ENCODE measurements around the gene SLC39A7.

Gene SLC39A7

DNA sequence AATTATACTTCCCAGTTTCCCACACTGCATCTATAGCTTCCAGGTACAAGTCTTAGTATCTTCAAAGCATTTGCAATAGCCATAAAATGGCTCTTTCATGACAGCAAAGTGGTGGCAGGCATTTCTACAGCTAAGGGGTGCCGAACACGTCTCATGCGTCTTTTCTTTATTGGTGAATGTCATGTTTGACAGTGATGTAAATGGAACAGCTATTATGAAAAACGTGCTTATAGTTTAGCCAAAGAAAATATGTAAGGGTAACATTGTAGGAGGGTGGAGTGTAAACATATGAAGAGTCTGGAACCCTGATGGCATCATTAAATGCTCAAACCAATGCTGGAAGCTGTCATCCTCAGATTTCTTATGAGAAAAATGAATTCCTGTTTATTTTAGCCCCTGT is 46.3 kb upstream of the SLC39A7 start:
- ATAC-seq: no peak
- TF ChIP-seq ZC3H10 (CRISPR knock-in tag; IDR thresholded peaks at IDR 0.05) (no peak), CSDC2 (CRISPR knock-in tag; IDR thresholded peaks at IDR 0.05) (no peak), ZFP30 (CRISPR knock-in tag; IDR thresholded peaks at IDR 0.05) (no peak), ISL1 (CRISPR knock-in tag; IDR thresholded peaks at IDR 0.05) (no peak), ARNTL (CRISPR knock-in tag; IDR thresholded peaks at IDR 0.05; ENCODE audit: borderline replicate concordance, low read depth) (no peak), TOX (CRISPR knock-in tag; IDR thresholded peaks at IDR 0.05; ENCODE audit: borderline replicate concordance) (no peak), OSR1 (CRISPR knock-in tag; IDR thresholded peaks at IDR 0.05) (no peak), GLIS3 (CRISPR knock-in tag; IDR thresholded peaks at IDR 0.05) (no peak), BACH2 (CRISPR knock-in tag; IDR thresholded peaks at IDR 0.05; ENCODE audit: borderline replicate concordance) (no peak), SNAI2 (CRISPR knock-in tag; IDR thresholded peaks at IDR 0.05) (no peak), RARB (CRISPR knock-in tag; IDR thresholded peaks at IDR 0.05) (no peak), TCF4 (CRISPR knock-in tag; IDR thresholded peaks at IDR 0.05; ENCODE audit: borderline replicate concordance) (no peak), ZFP3 (CRISPR knock-in tag; IDR thresholded peaks at IDR 0.05) (no peak)
- TF ChIP-seq, protein P1, sequence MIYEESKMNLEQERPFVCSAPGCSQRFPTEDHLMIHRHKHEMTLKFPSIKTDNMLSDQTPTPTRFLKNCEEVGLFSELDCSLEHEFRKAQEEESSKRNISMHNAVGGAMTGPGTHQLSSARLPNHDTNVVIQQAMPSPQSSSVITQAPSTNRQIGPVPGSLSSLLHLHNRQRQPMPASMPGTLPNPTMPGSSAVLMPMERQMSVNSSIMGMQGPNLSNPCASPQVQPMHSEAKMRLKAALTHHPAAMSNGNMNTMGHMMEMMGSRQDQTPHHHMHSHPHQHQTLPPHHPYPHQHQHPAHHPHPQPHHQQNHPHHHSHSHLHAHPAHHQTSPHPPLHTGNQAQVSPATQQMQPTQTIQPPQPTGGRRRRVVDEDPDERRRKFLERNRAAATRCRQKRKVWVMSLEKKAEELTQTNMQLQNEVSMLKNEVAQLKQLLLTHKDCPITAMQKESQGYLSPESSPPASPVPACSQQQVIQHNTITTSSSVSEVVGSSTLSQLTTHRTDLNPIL (CRISPR knock-in tag; IDR thresholded peaks at IDR 0.05; ENCODE audit: low read depth): no peak
- TF ChIP-seq, protein P2, sequence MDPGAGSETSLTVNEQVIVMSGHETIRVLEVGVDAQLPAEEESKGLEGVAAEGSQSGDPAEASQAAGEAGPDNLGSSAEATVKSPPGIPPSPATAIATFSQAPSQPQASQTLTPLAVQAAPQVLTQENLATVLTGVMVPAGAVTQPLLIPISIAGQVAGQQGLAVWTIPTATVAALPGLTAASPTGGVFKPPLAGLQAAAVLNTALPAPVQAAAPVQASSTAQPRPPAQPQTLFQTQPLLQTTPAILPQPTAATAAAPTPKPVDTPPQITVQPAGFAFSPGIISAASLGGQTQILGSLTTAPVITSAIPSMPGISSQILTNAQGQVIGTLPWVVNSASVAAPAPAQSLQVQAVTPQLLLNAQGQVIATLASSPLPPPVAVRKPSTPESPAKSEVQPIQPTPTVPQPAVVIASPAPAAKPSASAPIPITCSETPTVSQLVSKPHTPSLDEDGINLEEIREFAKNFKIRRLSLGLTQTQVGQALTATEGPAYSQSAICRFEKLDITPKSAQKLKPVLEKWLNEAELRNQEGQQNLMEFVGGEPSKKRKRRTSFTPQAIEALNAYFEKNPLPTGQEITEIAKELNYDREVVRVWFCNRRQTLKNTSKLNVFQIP (CRISPR knock-in tag; IDR thresholded peaks at IDR 0.05; ENCODE audit: borderline replicate concordance, low read depth): no peak
- TF ChIP-seq, protein P3, sequence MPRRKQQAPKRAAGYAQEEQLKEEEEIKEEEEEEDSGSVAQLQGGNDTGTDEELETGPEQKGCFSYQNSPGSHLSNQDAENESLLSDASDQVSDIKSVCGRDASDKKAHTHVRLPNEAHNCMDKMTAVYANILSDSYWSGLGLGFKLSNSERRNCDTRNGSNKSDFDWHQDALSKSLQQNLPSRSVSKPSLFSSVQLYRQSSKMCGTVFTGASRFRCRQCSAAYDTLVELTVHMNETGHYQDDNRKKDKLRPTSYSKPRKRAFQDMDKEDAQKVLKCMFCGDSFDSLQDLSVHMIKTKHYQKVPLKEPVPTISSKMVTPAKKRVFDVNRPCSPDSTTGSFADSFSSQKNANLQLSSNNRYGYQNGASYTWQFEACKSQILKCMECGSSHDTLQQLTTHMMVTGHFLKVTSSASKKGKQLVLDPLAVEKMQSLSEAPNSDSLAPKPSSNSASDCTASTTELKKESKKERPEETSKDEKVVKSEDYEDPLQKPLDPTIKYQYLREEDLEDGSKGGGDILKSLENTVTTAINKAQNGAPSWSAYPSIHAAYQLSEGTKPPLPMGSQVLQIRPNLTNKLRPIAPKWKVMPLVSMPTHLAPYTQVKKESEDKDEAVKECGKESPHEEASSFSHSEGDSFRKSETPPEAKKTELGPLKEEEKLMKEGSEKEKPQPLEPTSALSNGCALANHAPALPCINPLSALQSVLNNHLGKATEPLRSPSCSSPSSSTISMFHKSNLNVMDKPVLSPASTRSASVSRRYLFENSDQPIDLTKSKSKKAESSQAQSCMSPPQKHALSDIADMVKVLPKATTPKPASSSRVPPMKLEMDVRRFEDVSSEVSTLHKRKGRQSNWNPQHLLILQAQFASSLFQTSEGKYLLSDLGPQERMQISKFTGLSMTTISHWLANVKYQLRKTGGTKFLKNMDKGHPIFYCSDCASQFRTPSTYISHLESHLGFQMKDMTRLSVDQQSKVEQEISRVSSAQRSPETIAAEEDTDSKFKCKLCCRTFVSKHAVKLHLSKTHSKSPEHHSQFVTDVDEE (CRISPR knock-in tag; IDR thresholded peaks at IDR 0.05): no peak

DNA sequence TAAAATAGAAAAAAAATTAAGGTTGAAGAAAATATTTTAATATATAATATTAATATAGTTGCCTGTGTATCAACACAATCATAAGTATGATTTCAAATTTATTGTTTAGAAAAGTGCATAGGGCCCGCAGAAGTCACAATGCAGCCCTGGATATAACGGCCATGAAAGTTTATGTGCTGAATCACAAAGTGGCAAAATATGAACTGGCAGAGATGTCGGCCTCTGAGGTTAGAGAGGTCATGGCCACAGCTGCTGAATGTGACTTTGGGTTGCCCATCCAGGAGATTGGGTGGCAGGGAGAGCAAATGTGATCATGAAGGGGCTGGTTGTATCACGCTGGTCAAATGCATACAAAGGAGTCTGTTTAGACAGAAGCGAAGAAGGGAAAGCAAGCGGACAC is 44.1 kb upstream of the SLC39A7 start:
- TF ChIP-seq SNAI2 (CRISPR knock-in tag; IDR thresholded peaks at IDR 0.05) (no peak), ZNF565 (CRISPR knock-in tag; conservative IDR thresholded peaks at IDR 0.05; ENCODE audit: low read depth) (no peak), ZFP3 (CRISPR knock-in tag; IDR thresholded peaks at IDR 0.05) (no peak), BACH2 (CRISPR knock-in tag; IDR thresholded peaks at IDR 0.05; ENCODE audit: borderline replicate concordance) (no peak), ZNF70 (CRISPR knock-in tag; IDR thresholded peaks at IDR 0.05) (no peak), ZC3H10 (CRISPR knock-in tag; IDR thresholded peaks at IDR 0.05) (no peak)
- TF ChIP-seq, protein P3 (CRISPR knock-in tag; IDR thresholded peaks at IDR 0.05): no peak
- TF ChIP-seq, protein P4, sequence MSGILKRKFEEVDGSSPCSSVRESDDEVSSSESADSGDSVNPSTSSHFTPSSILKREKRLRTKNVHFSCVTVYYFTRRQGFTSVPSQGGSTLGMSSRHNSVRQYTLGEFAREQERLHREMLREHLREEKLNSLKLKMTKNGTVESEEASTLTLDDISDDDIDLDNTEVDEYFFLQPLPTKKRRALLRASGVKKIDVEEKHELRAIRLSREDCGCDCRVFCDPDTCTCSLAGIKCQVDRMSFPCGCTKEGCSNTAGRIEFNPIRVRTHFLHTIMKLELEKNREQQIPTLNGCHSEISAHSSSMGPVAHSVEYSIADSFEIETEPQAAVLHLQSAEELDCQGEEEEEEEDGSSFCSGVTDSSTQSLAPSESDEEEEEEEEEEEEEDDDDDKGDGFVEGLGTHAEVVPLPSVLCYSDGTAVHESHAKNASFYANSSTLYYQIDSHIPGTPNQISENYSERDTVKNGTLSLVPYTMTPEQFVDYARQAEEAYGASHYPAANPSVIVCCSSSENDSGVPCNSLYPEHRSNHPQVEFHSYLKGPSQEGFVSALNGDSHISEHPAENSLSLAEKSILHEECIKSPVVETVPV (CRISPR knock-in tag; IDR thresholded peaks at IDR 0.05): no peak

DNA sequence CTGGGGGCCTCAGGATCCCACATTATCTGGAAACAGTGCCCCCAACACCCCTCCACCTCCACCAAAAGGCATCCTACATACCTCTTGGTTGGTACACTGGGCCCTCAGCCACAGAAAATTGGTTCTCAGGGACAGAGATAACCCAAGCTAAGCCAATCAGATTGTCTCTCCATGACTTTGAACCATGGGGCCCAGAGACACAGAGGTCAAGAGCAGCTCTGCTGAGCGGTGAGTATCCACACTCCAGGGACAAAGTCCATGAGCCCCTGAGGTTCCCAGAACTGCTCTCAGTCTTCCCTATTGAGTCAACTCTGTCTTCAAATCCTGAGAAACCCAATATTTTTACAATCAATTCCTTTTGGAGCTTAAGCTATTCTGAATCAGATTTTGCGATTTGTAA is 43.7 kb upstream of the SLC39A7 start:
- no peak for TF ChIP-seq BACH2 (CRISPR knock-in tag; IDR thresholded peaks at IDR 0.05; ENCODE audit: borderline replicate concordance)
- TF ChIP-seq ISL1 (CRISPR knock-in tag; IDR thresholded peaks at IDR 0.05): no peak
- no peak for ATAC-seq

More for the DNA sequence above, 44.1 kb upstream of the SLC39A7 start:
- no peak for ATAC-seq
